ENCODE results near the gene LRMDA.

- TF ChIP-seq RFX5 (IDR thresholded peaks at IDR 0.05; ENCODE audit: low read depth, low read length) (no peak), ZSCAN29 (IDR thresholded peaks at IDR 0.05) (no peak), NR2F1 (conservative IDR thresholded peaks at IDR 0.05) (no peak), ELK1 (IDR thresholded peaks at IDR 0.05; ENCODE audit: low read depth, low read length) (no peak), CTCF (IDR thresholded peaks at IDR 0.05 in 2 of 3, conservative IDR thresholded peaks at IDR 0.05 in 1 of 3; ENCODE audit: control insufficient read depth in 2 of 3, extremely low read depth in 1 of 3, insufficient read depth in 1 of 3, low read depth in 3 of 3, low read length in 3 of 3) (no peak), CREB1 (IDR thresholded peaks at IDR 0.05; ENCODE audit: low read depth) (no peak), CEBPB (IDR thresholded peaks at IDR 0.05; ENCODE audit: borderline replicate concordance in 1 of 2, low read depth in 2 of 2, low read length in 2 of 2) (no peak), NFYB (IDR thresholded peaks at IDR 0.05; ENCODE audit: insufficient read depth, low read depth, low read length) (no peak), POLR2A (IDR thresholded peaks at IDR 0.05; ENCODE audit: low read depth, low read length) (no peak)
These were observed 51.8 kb downstream of the LRMDA start for GRCh38 chr10:75483188-75483587.

All from GM12878 (cell line).